Neural cell (in vitro differentiated cells): Measurements from ENCODE around the gene CISH.

Experiments used
- SMC3 ChIP-seq: fragments of 450-650 bp; conservative IDR thresholded peaks from 2 replicates; pipeline ENCODE4 v1.6.1; 2014; ENCODE audit warnings: antibody characterized with exemption, mild to moderate bottlenecking, moderate library complexity; ENCODE audit not compliant: poor library complexity
- TAF1 ChIP-seq: IDR thresholded peaks from 2 replicates; pipeline ENCODE4 v1.6.1; 2012; ENCODE audit warnings: low read depth
- TF ChIP-seq, protein P1 (sequence below): IDR thresholded peaks from 2 replicates; pipeline ENCODE4 v1.6.1; 2012; ENCODE audit warnings: borderline replicate concordance
- TF ChIP-seq, protein P2 (sequence below): fragments of 450-650 bp; IDR thresholded peaks from 2 replicates; pipeline ENCODE4 v1.5.1; 2014; ENCODE audit warnings: antibody characterized with exemption, mild to moderate bottlenecking, moderate library complexity; ENCODE audit not compliant: poor library complexity, severe bottlenecking

- TF ChIP-seq, protein P1, sequence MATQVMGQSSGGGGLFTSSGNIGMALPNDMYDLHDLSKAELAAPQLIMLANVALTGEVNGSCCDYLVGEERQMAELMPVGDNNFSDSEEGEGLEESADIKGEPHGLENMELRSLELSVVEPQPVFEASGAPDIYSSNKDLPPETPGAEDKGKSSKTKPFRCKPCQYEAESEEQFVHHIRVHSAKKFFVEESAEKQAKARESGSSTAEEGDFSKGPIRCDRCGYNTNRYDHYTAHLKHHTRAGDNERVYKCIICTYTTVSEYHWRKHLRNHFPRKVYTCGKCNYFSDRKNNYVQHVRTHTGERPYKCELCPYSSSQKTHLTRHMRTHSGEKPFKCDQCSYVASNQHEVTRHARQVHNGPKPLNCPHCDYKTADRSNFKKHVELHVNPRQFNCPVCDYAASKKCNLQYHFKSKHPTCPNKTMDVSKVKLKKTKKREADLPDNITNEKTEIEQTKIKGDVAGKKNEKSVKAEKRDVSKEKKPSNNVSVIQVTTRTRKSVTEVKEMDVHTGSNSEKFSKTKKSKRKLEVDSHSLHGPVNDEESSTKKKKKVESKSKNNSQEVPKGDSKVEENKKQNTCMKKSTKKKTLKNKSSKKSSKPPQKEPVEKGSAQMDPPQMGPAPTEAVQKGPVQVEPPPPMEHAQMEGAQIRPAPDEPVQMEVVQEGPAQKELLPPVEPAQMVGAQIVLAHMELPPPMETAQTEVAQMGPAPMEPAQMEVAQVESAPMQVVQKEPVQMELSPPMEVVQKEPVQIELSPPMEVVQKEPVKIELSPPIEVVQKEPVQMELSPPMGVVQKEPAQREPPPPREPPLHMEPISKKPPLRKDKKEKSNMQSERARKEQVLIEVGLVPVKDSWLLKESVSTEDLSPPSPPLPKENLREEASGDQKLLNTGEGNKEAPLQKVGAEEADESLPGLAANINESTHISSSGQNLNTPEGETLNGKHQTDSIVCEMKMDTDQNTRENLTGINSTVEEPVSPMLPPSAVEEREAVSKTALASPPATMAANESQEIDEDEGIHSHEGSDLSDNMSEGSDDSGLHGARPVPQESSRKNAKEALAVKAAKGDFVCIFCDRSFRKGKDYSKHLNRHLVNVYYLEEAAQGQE, result no peak
- TF ChIP-seq, protein P2, sequence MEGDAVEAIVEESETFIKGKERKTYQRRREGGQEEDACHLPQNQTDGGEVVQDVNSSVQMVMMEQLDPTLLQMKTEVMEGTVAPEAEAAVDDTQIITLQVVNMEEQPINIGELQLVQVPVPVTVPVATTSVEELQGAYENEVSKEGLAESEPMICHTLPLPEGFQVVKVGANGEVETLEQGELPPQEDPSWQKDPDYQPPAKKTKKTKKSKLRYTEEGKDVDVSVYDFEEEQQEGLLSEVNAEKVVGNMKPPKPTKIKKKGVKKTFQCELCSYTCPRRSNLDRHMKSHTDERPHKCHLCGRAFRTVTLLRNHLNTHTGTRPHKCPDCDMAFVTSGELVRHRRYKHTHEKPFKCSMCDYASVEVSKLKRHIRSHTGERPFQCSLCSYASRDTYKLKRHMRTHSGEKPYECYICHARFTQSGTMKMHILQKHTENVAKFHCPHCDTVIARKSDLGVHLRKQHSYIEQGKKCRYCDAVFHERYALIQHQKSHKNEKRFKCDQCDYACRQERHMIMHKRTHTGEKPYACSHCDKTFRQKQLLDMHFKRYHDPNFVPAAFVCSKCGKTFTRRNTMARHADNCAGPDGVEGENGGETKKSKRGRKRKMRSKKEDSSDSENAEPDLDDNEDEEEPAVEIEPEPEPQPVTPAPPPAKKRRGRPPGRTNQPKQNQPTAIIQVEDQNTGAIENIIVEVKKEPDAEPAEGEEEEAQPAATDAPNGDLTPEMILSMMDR, result no peak
- no peak for TF ChIP-seq SMC3
- TF ChIP-seq TAF1, result no peak
Observed at GRCh38 chr3:50600841-50601591, 10.6 kb downstream of the CISH start.
